Uterus (tissue), 4 donors: Measurements from ENCODE around the gene BIRC3. TPM values are rescaled to one million over a fixed set of nuclear protein-coding genes. Genes with fewer than 3 reads are reported as not detected.
"Not testable (repeated sequence)": the region's sequence is repeated elsewhere in the genome, so short reads cannot be mapped to it uniquely, and the experiment has no call there.

Experiments
- DNase-seq, 2 donors: peaks; one replicate each; pipeline ENCODE4 v3.0.0-alpha.2; 2019 to 2020
- H3K27ac ChIP-seq, 2 donors: fragments of 200-600 bp; sonication (generic); 1 replicate in 1 of 2; 2 replicates in 1 of 2; pipeline ENCODE4 v1.5.1; 2016 to 2018
- H3K27me3 ChIP-seq, 2 donors: fragments of 200-600 bp; sonication (generic); one replicate each; pipeline ENCODE4 v1.5.1; 2018 to 2019; ENCODE audit warnings: control low read depth in 1 of 2
- H3K36me3 ChIP-seq, 2 donors: fragments of 200-600 bp; sonication (generic); one replicate each; pipeline ENCODE4 v1.5.1; 2019; ENCODE audit warnings: control low read depth in 1 of 2
- H3K4me1 ChIP-seq, 2 donors: fragments of 200-600 bp; sonication (generic); one replicate each; pipeline ENCODE4 v1.5.1; 2018 to 2019; ENCODE audit warnings: control low read depth in 1 of 2
- H3K4me3 ChIP-seq, 2 donors: fragments of 200-600 bp; sonication (generic); 1 replicate in 1 of 2; 2 replicates in 1 of 2; pipeline ENCODE4 v1.5.1; 2018 to 2019; ENCODE audit warnings: mild to moderate bottlenecking in 1 of 2
- H3K9me3 ChIP-seq, 2 donors: fragments of 200-600 bp; sonication (generic); one replicate each; pipeline ENCODE4 v1.5.1; 2019; ENCODE audit warnings: control low read depth in 1 of 2
- CTCF ChIP-seq, 4 experiments: fragments of 200-600 bp in 2 of 4; fragments of 450-650 bp in 2 of 4; sonication (generic) in 2 of 4; IDR thresholded peaks; one replicate each; pipeline ENCODE4 v1.5.1; 2016 to 2019; ENCODE audit warnings: antibody characterized with exemption in 4 of 4, mild to moderate bottlenecking in 2 of 4, moderate library complexity in 1 of 4
- POLR2A ChIP-seq, 2 donors: fragments of 450-650 bp; IDR thresholded peaks; one replicate each; pipeline ENCODE4 v1.6.1; 2016; ENCODE audit warnings: antibody characterized with exemption in 2 of 2, mild to moderate bottlenecking in 1 of 2, moderate library complexity in 1 of 2
- intact Hi-C: fragments of 100-400 bp; cut with DNase I; formaldehyde crosslinking; loops from one replicate; pipeline ENCODE4 v1.15.1; 2023; ENCODE audit warnings: low total_unique reads
- total RNA-seq, 4 donors: library from RNA; depleted of rRNA in 3 of 4; stranded (reverse); fragments of >200 nt in 3 of 4; gene quantifications; one replicate each; pipeline versions ENCODE4 v1.1.0 to v1.2.4, GENCODE V29; 2014 to 2023
- donor health status: DM: yes; HTN: yes; CAD: no.

The BIRC3 gene
- total RNA-seq, 4 donors from 2014 or later = 1.5 to 102 (median 8.7) TPM

GRCh38 chr11:102330231-102330630, 12.9 kb downstream of the BIRC3 start:
- Histone ChIP-seq H3K4me1 (no peaks in the 10 kb centered on the region), H3K36me3 (no peaks in the 10 kb centered on the region), H3K27me3 (no peaks in the 10 kb centered on the region), H3K9me3 (no peaks in the 10 kb centered on the region), H3K27ac (no peak overlapping the region), H3K4me3 (no peak overlapping the region)
- TF ChIP-seq CTCF (IDR thresholded peaks at IDR 0.05) = no peak
- TF ChIP-seq POLR2A (IDR thresholded peaks at IDR 0.05) = no peak
- no peak for DNase-seq
- intact Hi-C loops = no loop called here

- TF ChIP-seq POLR2A (IDR thresholded peaks at IDR 0.05) (no peak), CTCF (IDR thresholded peaks at IDR 0.05) (no peak)
- Histone ChIP-seq H3K4me3 (no peak overlapping the region), H3K36me3 (no peaks in the 10 kb centered on the region), H3K27ac (no peak overlapping the region), H3K27me3 (no peaks in the 10 kb centered on the region), H3K9me3 (no peaks in the 10 kb centered on the region), H3K4me1 (no peaks in the 10 kb centered on the region)
- DNase-seq = no peak
- intact Hi-C loops = no loop called here
These were observed 14.1 kb downstream of the BIRC3 start for GRCh38 chr11:102331341-102331740.

- no peak overlapping the region for H3K4me3 ChIP-seq
- TF ChIP-seq CTCF (IDR thresholded peaks at IDR 0.05) (no peak), POLR2A (IDR thresholded peaks at IDR 0.05) (no peak)
- no peak overlapping the region for H3K27ac ChIP-seq
- no peaks in the 10 kb centered on the region for H3K4me1 ChIP-seq
- no peak for DNase-seq
- intact Hi-C loops = no loop called here
- no peaks in the 10 kb centered on the region for H3K36me3 ChIP-seq
- no peaks in the 10 kb centered on the region for H3K9me3 ChIP-seq
- H3K27me3 ChIP-seq = no peaks in the 10 kb centered on the region
These were observed 15.3 kb downstream of the BIRC3 start for GRCh38 chr11:102332611-102332994.

- Histone ChIP-seq H3K36me3 (no peaks in the 10 kb centered on the region), H3K27me3 (no peaks in the 10 kb centered on the region), H3K4me1 (no peaks in the 10 kb centered on the region), H3K4me3 (no peak overlapping the region), H3K27ac (no peak overlapping the region), H3K9me3 (no peaks in the 10 kb centered on the region)
- DNase-seq = no peak
- intact Hi-C loops = no loop called here
- TF ChIP-seq CTCF (IDR thresholded peaks at IDR 0.05) (no peak), POLR2A (IDR thresholded peaks at IDR 0.05) (no peak)
These were observed 21.3 kb downstream of the BIRC3 start for GRCh38 chr11:102338479-102339010.

- intact Hi-C loops, H3K27ac ChIP-seq: not testable (repeated sequence)
These were observed 24.0 kb downstream of the BIRC3 start for GRCh38 chr11:102341311-102341710.

GRCh38 chr11:102341844-102342318, 24.6 kb downstream of the BIRC3 start:
- H3K27ac ChIP-seq = no peak overlapping the region
- H3K9me3 ChIP-seq = no peaks in the 10 kb centered on the region
- H3K36me3 ChIP-seq = no peaks in the 10 kb centered on the region
- intact Hi-C loops = no loop called here
- no peaks in the 10 kb centered on the region for H3K27me3 ChIP-seq
- no peaks in the 10 kb centered on the region for H3K4me1 ChIP-seq
- H3K4me3 ChIP-seq = no peak overlapping the region
- peak; percentile 64 to 88 for DNase-seq
- TF ChIP-seq POLR2A (IDR thresholded peaks at IDR 0.05) (no peak), CTCF (IDR thresholded peaks at IDR 0.05) (peak; percentile 77 to 86 (median 80))

More at GRCh38 chr11:102341311-102341710, 24.0 kb downstream of the BIRC3 start:
- not testable (repeated sequence) for H3K9me3 ChIP-seq, H3K27me3 ChIP-seq, H3K4me1 ChIP-seq, DNase-seq, H3K4me3 ChIP-seq, H3K36me3 ChIP-seq
